Measurements from ENCODE around the gene ERBB4.

Gene ERBB4

DNA sequence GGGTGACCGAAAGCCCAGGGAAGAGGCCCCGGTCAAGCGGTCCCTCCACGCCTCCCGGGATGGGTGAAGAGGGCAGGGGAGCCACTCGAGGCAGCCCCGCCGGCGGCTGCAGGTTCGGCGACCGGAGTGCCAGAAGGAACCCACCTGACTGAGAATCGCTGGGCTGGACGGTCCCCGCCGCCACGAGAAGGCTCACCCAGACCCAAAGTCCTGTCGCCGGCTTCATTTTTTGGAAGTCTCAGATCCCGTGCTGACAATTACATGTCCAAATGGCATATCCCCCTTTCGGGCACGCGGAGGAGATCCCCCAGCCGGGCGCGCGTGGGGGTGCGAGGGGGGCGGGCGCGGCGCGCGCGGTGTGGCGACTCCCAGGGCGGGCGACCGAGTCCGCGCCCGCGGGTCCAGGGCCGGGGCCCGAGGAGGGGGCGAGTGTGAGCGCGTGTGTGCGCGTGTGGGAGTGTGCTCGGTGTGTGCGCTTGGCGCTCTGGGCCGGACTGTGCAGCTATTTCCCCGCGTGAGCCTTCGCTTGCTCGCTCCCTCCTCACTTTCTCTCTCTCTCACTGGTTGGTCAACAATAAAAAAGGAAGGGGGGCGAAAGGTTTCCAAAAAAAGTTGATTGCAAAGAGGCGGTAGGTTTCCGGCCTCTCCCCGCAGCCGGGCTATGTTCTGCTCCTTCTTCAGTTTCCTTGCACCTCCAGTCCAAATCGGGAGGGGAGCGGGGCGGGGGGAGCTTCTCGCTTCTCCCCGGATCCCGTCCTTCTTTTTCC, at the start of gene ERBB4:
TSS of gene ERBB4 (minus strand) at position 498 of the 767 bp plus-strand sequence. CDS start at position 226, 272 bp downstream.
- no peak for DNase-seq (ENCODE audit: low read depth)

DNA sequence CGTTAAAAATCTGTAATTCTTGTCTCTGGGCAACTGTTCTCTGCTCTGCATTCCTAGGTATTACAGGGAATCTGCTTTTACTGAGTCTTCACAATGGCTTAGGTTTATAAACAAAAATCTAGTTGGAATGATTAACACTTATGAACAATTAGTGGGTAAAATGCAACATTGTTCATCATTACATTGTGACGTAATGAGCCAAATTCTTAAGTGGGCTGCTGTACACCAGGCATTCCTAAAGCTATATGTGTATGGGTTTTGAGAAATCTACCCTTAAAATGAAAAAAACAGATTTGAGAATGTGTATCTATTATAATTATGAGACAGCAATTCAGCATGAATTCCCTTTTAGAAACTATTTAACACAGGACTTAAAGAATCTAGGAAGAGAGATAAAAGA, 41.5 kb upstream of the ERBB4 start:
- no peak for DNase-seq (ENCODE audit: low read depth)

DNA sequence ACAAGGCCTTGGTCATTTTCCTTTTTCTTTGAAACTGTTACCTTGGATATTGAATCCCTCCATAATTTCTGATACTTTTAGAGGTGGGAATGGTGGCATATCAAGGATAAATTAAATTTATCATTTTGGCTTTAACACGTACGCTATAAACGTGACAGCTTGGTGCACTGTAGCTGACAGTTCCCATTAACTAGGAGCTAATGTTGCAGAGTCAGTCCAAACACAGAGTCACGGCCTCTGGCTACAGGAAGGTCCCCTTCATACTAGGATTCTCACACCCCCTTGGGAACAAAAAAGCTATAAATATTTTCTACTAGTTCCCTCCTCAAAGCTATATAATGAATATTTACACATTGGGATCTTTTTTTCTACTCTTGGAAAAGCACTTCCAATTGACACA, 17.7 kb upstream of the ERBB4 start:
- DNase-seq (ENCODE audit: low read depth): no peak

DNA sequence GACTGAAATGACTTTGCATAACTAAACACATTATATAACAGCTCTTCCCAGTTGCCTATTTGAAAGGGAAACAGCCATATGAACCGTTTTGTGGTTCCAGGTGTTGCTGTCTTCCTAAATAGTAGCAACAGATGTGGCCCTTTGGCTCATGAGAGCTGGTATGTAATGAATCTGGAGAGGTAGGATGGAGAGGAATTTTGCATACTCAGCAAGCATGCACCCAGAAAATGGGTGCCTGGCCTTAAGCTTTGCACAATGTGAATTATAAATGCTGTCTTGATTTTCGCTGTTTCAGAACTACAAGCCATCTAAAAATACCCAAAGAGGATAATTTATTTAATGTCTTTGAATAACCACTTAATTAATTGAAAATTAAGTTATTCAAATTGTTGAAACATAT, 15.6 kb upstream of the ERBB4 start:
- no peak for DNase-seq (ENCODE audit: low read depth)

DNA sequence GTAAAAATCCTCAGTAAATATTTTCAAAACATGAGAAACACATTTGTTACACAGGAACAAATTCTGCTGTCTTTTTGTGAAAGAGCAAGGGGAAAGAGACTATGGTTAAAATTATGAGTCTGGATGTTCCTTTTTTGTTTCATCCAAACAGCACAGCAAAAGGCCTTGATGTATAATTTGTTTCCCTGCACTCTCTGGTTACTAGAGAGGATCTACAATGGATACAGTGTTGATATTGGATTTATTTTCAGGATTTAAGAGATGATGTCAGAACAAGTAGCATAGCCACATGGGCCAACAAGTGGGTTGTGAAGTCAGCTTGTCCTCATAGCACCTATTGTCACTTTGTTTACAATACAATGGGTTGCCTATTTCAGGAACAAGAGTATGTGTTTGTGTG, 11.3 kb upstream of the ERBB4 start:
- DNase-seq (ENCODE audit: low read depth): no peak

DNA sequence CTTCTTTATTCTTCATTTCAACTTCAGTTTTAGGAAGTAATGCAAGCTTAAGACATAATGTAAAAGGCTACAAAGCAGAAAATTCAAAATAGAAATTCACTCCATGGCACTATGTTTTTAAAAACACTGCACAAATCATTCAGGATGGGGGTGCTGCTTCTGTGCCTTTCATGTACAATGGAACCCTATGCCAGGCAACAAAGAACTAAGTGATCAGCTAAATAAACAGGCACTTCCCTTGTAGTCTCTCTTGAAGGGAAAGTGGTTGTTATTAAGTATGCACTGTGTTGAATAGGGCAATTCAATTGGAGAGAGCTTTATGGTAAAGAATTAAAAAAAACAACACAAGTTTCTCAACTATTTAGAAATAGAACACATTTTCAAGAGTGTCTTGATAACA, 10.9 kb upstream of the ERBB4 start:
- no peak for DNase-seq (ENCODE audit: low read depth)

DNA sequence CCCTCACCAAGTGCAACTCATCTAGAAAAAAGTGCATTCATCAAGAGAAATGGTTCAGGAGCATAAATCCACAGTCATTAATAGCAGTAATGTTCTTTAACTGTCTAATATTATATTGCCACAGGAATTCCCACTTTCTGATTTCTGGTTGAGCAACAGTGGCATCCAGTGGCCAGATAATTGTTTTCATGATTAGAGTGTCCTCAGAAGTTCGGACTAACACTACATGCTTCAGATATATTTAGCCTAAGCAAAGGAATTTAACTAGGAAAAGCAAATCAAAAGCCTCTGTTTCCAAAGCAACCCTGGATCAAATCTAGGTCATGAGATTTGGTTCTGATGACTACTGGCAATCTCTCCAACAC, 9.8 kb upstream of the ERBB4 start:
- DNase-seq (ENCODE audit: low read depth): no peak

DNA sequence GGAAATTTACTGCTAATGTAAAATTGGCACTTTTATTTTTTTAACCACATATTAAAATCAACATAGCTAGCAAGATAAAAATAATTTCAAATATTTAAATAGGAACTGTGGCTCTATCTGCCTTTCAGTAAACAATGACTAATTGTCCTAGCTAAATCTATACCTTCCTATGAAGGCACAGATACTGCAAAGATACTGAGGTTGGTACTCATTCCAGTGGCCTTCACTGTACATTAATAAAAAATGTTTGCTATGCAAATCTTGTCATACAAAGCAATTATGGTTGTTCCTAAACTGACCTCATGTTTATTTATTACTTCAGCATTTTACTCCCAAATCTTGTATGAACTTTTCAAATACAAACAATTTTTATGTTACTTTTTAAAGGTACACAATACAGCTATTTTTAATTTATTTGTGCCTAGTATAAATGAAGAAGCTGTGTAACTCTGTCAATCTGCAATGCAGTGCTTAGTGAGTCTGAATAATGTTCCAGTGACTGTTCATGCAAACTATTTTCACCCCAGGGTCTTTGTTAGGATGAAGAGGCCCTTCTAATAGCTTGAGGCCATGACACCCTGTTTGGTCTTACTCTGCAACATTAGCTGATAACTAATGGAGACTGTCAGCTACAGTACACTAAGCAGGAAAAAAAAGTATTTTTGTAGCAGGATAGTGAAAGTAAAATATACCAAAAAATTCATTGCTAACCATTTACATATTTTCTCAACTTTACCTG, 9.3 kb upstream of the ERBB4 start:
- no peak for DNase-seq (ENCODE audit: low read depth)

DNA sequence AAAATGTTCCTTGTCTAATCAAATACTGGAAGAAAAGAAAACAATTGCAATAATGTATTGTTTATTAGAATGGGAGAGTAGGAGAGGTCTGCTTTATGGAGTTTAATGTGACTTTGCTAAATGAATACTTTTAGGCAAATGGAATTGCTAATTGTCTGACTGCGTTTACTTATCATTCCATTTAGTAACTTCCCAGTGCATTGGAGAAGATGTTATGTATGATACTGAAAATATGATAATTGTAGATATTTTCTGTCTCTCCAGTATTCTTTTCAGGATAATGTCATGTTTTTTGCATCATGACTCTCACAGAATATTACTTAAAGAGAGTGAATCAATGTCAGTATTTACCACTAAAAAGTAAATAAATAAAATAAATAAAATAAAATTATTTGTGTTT, 8.1 kb upstream of the ERBB4 start:
- no peak for DNase-seq (ENCODE audit: low read depth)

DNA sequence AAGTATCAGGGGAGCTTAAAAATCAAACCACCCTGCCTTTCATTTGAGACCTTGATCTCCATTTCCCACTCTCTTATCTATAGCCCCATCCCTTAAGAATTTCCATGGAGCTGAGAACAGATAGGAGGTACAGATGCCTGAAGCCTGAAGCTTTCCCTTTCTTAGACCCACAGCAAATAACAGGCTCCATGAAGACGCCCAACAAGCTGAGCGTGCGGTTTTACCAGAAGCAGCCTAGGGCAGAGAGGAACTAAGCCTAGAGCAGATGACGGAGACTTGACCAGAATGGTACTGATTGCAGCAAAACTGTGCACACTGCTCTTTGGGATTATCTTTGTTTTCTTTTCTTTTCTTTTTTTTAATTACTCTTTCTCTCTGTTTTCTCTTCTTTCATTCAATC, 1.7 kb upstream of the ERBB4 start:
- DNase-seq (ENCODE audit: low read depth): no peak

DNA sequence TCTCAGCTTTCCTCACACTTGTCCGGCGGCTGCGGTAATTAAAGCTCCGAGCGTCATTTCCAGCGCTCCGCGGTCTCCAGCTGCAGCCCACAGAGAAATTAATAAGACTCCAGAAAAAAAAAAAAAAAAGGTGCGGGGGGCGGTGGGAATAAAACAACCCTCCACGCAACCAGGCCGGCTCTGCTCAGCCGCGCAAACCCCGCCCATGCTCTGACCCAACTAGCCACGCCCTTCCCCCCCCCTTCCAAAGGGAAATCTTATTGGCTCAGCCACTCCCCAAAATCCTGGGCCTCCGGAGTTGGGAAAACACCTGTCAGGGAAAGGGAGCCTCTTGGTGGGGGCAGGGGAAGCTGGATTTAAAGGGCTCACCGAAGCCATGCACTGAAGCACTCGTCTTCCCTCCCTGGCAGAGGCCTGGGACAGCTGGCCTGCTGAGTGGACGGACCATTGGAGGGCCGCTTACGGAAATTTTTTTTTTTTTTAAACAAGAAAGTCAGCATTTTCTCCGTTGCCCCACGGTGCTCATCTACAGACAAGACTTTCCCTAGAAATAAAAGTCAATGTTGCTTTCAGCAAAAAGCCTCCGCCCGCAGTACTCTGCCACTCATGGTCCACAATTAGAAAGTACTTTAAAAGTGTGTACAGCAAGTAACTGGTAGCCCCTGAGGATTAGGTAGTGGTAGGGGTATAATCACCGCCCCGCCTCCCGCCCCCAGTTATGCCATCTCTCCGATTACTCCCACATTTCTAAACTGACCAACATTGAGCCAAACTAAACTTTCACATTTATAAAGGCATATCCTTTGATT, 674 bp upstream of the ERBB4 start:
- DNase-seq (ENCODE audit: low read depth): no peak

DNA sequence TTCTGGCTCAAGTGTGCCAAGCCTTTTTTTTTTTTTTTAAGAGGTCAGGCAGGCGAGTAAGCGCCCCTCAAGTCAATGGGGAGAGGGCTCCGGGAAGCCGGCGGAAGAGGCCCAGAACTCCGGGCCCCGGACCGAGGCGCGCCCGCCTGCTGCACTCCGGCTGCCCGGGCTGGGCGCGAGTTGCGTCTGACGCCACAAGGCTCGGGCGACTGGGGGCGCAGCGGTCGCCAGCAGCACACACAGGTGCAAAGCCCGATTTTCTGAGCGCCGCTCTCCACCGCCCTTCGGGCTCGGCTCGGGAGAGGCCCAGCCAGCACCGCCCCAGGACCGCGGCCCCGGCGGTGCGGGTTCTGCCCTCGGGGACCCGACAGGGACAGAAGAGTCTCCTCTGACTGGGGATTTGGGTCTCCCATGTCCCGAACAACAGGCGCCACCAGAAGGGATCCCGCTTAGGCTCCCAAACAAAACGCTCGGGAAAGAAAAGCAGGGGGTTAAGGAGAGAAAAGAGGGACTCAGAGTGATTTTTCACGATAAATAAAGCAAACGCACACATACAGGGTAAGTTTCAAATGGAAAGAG, 787 bp downstream of the ERBB4 start:
- no peak for DNase-seq (ENCODE audit: low read depth)

DNA sequence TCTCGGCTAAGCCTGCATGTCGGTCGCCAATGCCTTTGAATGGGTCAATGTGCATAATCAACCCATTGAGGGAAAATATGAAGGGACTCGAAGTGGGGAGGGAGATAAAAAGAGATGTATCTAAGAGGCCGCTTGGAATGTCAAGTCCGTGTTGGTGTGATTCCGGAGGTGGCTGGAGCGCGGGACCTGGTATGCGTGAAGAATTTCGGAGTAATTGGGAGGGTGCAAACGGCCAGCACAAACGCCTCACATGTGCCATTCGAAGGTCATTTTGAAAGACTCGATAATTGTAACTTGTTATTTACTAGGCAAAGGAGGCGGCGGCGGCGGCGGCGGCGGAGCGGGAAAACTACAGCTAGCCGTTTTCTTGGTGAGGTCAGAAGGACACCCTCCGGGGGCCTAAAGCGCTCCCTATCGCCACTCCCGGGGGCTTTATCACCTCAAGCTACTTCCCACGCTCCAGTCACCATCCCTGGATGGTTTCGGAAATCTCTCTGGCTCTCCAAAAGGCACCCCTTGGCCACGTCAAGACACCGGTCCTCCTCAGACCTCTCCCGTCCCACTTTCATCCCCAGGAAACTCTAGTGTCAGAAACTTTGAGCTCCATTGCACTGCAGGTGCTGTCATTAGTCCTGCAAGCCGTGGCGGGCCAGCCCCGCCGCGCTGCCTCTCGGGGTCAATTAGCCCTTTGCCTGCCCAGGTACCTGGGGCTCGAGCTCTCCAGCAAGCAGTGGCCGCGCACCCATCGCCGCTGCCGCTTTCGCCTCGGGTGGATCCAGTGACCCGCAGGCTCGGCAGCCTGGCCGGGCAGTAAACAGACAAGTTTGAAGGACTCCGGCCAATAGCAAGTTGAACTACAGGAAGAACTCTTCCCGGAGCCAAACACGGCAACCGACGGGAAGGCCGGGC, 1.5 kb downstream of the ERBB4 start:
- no peak for DNase-seq (ENCODE audit: low read depth)

DNA sequence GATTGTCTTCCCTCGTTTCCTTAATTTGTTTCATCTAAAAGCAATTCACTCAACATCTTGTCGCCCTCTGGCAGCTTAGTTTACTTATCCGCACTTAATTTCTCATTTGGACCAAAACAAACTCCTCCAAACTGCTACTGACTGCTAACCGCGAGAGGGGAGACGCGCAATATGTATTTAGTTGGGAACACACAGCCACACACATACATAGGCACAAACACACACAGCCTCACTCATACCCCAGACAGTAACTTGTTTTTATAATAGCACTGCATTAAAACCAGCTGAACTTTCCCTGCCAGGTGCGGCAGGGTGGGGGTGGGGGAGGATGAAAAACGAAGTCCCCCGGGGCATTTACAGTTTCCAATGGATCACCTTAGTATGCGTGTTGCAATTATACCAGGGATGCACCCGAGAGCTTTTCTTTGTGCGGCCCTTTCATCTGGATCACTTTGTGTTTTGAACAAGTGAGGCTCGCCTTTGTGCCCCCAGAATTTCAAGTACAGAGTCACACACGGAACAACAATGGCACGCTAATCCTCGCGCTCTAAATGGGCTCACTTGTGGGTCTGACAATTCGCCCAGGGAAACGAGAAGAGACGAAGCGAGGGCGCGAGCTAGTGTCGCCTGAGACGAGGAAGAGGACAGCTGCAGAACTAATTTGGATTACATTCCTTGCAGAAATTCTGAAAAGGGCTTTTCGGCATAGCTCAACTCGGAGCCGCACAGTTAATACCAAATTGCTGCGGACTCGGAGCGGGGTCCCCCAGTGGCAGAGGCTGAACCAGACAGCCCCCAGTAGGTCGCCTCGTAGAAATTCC, 2.4 kb downstream of the ERBB4 start:
- no peak for DNase-seq (ENCODE audit: low read depth)

DNA sequence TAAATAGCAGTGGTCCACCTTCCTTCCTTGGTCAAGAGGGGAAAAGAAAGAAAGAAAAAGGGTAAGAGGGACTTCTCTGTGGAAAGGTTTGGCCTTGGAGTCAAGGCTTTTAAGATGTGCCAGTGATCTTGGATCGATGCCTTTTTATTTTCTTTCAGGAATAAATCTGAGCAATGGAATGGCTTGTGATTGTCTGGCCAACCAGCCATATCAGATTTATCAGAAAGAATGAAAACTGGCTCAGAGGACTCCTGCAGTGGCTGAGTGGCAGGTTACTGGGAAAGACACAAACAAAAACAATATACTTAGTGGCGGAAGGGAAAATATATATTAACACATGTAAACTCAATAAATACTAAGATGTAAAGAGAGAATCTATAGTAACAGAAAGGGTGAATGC, 4.3 kb downstream of the ERBB4 start:
- DNase-seq (ENCODE audit: low read depth): no peak

DNA sequence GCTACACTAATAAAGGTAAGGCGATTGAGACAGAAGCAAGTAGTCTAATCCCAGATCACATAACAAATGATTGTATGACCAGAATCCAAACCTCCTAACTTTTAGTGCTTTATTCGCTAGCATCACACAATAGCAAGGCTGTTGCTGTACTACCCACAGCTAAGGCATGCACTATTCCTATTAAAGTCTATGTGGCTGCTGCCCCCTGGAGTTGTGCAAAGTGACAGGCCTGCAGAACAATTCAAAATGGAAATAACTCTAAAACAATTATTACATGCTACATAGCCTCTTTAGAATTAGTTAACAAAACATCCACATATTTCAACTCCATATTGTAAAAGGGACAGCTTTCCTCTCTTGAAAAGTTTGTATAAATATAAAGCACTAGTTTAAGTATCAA, 6.0 kb downstream of the ERBB4 start:
- DNase-seq (ENCODE audit: low read depth): no peak

DNA sequence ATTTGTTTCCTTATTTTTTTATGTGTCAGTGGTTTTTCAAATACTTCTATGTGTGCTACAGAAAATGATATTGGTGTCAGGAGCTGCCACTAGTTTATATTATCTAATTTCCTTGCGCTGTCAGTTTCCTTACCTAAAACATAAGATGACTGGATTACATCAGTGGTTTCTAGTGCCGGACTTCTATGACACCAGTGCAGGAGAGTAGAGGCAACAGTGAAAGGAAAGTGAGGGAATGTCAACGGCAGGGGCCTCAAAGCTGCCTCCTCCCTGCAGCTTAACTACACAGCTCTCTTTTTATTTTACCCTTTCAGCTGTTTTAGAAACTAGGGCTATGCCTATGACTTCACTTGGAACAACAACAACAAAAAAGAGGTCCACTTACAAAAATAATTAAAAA, 6.5 kb downstream of the ERBB4 start:
- no peak for DNase-seq (ENCODE audit: low read depth)

DNA sequence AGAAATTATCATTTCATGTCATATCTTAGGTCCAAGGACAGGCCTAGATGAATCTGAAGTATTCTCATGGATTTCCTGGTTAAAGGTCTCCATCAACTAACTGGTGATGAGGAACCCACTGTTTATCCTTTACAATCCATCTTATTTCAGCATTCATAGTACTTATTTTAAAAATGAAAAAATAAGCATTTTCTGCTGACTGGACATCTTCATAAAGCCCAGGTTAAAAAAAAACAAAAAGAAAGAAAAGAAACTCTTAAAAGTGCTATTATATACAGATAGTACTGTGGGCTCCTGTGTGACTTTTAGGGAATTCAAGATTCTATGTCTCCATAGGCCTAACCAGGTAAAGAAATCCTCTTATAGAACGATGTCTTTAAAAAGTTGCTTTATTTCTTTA, 7.1 kb downstream of the ERBB4 start:
- no peak for DNase-seq (ENCODE audit: low read depth)

DNA sequence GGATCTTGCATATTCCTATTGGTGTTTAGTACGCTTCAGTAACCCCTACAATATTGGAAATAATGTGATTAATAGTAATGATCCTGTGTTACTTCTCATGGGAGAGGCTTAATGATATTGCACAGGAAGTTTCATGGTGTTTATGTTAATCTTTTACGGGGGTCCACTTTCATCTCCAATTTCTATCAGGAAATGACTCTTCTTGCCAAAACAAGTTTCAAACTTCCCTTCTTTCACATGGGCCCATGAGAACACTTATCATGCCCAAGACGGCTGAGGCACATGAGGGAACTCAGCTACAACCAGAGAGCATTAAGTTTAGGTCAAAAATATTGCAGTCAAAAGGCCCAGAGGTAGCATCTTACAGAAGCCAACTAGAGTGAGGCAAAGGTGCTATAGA, 7.6 kb downstream of the ERBB4 start:
- DNase-seq (ENCODE audit: low read depth): no peak

DNA sequence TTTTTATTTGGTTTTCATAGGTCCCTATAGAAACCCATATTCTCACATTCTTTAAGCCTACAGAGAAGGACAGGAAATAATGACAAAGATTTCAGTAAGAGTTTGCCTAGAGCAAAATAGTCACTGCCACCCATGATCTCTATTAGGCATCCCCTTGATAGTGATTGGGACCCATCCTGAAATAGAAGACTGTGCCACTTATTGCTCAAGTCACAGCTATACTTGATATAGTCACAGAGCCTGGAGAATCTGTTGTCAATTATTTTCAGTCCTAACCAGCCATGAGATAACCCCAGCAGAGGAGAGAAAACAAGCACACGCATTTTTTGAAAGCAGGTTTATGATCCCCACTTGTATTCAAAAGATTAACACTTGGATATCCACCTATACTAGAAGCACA, 8.2 kb downstream of the ERBB4 start:
- DNase-seq (ENCODE audit: low read depth): no peak
